Measurements from ENCODE around the gene ATP6V0B.

GRCh38 chr1:43947874-43948437, 26.8 kb upstream of the ATP6V0B start:
- TF ChIP-seq CTCF (IDR thresholded peaks at IDR 0.05; ENCODE audit: low read depth, low read length, missing input control), result no peak
- no peak for TF ChIP-seq MAX (IDR thresholded peaks at IDR 0.05)
- no peak for TF ChIP-seq ATF3 (IDR thresholded peaks at IDR 0.05)
- TF ChIP-seq EGR1 (IDR thresholded peaks at IDR 0.05; ENCODE audit: low read depth in 2 of 2), result no peak
- no peak for TF ChIP-seq YY1 (IDR thresholded peaks at IDR 0.05)
- no peak for TF ChIP-seq SP1 (IDR thresholded peaks at IDR 0.05)
- TF ChIP-seq FOXA1 (IDR thresholded peaks at IDR 0.05), result no peak
- TF ChIP-seq RXRA (IDR thresholded peaks at IDR 0.05), result no peak
- TF ChIP-seq REST (IDR thresholded peaks at IDR 0.05), result no peak
- no peak for TF ChIP-seq ZBTB33 (IDR thresholded peaks at IDR 0.05)
- TF ChIP-seq RAD21 (IDR thresholded peaks at IDR 0.05), result no peak
- no peak for TF ChIP-seq GABPA (IDR thresholded peaks at IDR 0.05 in 1 of 2, conservative IDR thresholded peaks at IDR 0.05 in 1 of 2)

All from liver (tissue), 3 donors.